Measurements from ENCODE around the gene TRIM50. TPM values are rescaled to one million over a fixed set of nuclear protein-coding genes. Genes with fewer than 3 reads are reported as not detected.
A peak's percentile ranks its signal among the peaks of the same experiment; 100 is the strongest.

The TRIM50 gene
- total RNA-seq, 1 experiment from 2014 or later: not detected

DNA sequence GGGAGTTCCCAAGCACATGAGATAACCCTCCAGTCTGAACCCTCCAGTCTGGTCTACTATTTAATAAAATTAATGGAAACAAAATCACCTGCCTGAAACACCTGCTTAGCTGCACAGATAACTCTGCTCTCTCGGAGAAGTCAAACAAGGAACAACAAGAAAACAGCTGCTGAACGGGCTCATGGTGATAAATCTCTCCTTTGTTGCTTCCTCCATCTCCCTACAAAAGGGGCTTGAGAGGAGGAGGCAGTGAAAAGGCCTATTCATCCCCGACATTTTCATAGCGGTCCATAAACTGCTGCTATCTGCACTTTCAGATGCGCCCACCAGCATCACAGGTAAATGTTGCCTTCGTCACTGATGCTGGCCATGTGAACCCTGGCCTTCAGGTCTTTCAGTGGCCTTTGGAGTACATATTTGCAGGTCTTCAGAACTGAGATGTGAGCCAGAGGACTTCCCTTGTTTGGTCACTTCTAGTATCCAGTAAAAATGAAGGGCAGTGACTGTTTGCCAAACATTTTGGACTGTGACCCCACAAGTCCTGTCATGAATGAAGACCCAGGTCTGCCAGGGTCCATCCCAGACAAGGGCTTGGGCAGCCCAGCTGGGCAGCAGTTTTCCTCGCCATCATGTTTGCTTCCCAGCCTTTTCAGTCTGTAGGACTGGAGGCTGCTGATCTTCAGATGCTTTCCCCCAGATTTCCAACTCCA is 15.9 kb upstream of the TRIM50 start:
- Histone ChIP-seq H3K9me3 (ENCODE audit: control insufficient read depth, insufficient read depth, low read depth, low read length) (no peaks in the 10 kb centered on the region), H3K27me3 (ENCODE audit: control insufficient read depth, insufficient read depth, low read length) (no peaks in the 10 kb centered on the region), H3K4me1 (ENCODE audit: control insufficient read depth, insufficient read depth, low read length) (no peaks in the 10 kb centered on the region), H3K36me3 (ENCODE audit: control insufficient read depth, insufficient read depth, low read length) (no peaks in the 10 kb centered on the region), H3K4me3 (ENCODE audit: low read depth in 2 of 2, low read length in 2 of 2) (no peak overlapping the region), H3K27ac (ENCODE audit: low read length) (no peak overlapping the region)
- BruUV-seq (replicated peaks): no TSS peak
- ChIA-PET CTCF (no interaction called here), POLR2A (interaction anchor here (0.7 kb wide), 1 partner anchor 105 kb away, joined by 5 read pairs; no protein-coding TSS in a partner anchor)
- DNase-seq (ENCODE audit: low read depth, low spot score) (no peak), ATAC-seq (no peak)
- TF ChIP-seq POLR2AphosphoS5 (IDR thresholded peaks at IDR 0.05; ENCODE audit: low read depth, low read length) (no peak), SIN3A (IDR thresholded peaks at IDR 0.05; ENCODE audit: borderline replicate concordance, insufficient read depth, low read depth, low read length) (no peak), TCF7L2 (IDR thresholded peaks at IDR 0.05; ENCODE audit: low read depth, low read length) (no peak)
- TF ChIP-seq, protein P1, sequence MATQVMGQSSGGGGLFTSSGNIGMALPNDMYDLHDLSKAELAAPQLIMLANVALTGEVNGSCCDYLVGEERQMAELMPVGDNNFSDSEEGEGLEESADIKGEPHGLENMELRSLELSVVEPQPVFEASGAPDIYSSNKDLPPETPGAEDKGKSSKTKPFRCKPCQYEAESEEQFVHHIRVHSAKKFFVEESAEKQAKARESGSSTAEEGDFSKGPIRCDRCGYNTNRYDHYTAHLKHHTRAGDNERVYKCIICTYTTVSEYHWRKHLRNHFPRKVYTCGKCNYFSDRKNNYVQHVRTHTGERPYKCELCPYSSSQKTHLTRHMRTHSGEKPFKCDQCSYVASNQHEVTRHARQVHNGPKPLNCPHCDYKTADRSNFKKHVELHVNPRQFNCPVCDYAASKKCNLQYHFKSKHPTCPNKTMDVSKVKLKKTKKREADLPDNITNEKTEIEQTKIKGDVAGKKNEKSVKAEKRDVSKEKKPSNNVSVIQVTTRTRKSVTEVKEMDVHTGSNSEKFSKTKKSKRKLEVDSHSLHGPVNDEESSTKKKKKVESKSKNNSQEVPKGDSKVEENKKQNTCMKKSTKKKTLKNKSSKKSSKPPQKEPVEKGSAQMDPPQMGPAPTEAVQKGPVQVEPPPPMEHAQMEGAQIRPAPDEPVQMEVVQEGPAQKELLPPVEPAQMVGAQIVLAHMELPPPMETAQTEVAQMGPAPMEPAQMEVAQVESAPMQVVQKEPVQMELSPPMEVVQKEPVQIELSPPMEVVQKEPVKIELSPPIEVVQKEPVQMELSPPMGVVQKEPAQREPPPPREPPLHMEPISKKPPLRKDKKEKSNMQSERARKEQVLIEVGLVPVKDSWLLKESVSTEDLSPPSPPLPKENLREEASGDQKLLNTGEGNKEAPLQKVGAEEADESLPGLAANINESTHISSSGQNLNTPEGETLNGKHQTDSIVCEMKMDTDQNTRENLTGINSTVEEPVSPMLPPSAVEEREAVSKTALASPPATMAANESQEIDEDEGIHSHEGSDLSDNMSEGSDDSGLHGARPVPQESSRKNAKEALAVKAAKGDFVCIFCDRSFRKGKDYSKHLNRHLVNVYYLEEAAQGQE (IDR thresholded peaks at IDR 0.05; ENCODE audit: insufficient read depth in 1 of 2, low read depth in 2 of 2, low read length in 1 of 2): no peak
- TF ChIP-seq, protein P2, sequence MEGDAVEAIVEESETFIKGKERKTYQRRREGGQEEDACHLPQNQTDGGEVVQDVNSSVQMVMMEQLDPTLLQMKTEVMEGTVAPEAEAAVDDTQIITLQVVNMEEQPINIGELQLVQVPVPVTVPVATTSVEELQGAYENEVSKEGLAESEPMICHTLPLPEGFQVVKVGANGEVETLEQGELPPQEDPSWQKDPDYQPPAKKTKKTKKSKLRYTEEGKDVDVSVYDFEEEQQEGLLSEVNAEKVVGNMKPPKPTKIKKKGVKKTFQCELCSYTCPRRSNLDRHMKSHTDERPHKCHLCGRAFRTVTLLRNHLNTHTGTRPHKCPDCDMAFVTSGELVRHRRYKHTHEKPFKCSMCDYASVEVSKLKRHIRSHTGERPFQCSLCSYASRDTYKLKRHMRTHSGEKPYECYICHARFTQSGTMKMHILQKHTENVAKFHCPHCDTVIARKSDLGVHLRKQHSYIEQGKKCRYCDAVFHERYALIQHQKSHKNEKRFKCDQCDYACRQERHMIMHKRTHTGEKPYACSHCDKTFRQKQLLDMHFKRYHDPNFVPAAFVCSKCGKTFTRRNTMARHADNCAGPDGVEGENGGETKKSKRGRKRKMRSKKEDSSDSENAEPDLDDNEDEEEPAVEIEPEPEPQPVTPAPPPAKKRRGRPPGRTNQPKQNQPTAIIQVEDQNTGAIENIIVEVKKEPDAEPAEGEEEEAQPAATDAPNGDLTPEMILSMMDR (IDR thresholded peaks at IDR 0.05): no peak
- intact Hi-C loops (cut with micrococcal nuclease; ENCODE audit: unreplicated experiment) (loop anchor here (5.0 kb wide), 1 partner anchor 108 kb away; no protein-coding TSS in a partner anchor), in situ Hi-C loops (cut with HindIII; ENCODE audit: low pct_unique_long_range_greater_than_20kb, low sequenced_read_pairs) (no loop called here)

DNA sequence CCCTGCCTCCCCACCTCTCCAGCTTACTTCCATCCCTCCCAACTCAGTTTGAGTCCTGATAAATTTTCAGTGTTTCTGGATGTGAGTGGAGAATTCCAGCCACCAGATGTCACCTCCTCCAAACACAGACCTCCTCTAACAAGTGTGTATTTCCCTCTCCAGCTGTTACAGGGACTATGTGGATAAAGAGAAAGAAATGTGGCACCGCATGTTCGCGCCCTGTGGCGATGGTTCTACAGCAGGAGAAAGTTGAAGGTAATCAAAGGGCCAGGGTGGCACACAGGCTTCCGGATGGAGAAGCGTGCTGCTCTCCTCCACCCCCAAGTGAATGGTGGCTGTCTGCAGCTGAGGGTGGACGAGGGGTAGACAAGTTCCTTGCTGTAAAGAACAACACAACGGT is 14.8 kb upstream of the TRIM50 start:
- DNase-seq (ENCODE audit: low read depth, low spot score): peak; percentile 28

More for the DNA sequence above, 14.8 kb upstream of the TRIM50 start:
- no peaks in the 10 kb centered on the region for H3K36me3 ChIP-seq (ENCODE audit: control insufficient read depth, insufficient read depth, low read length)
- ChIA-PET POLR2A (no interaction called here), CTCF (interaction anchor here (0.6 to 1.1 kb wide), 4 partner anchors 18 to 104 kb away, joined by 3 to 4 read pairs (median 3); no protein-coding TSS in a partner anchor)
- intact Hi-C loops (cut with micrococcal nuclease; ENCODE audit: unreplicated experiment) (loop anchor here (5.0 kb wide), 1 partner anchor 110 kb away; no protein-coding TSS in a partner anchor), in situ Hi-C loops (cut with HindIII; ENCODE audit: low pct_unique_long_range_greater_than_20kb, low sequenced_read_pairs) (no loop called here)
- TF ChIP-seq, protein P2 (IDR thresholded peaks at IDR 0.05): peak; percentile 75; the same call in 1 of the 2 replicates
- TF ChIP-seq, protein P1 (IDR thresholded peaks at IDR 0.05; ENCODE audit: insufficient read depth in 1 of 2, low read depth in 2 of 2, low read length in 1 of 2): no peak
- no peak for TF ChIP-seq POLR2AphosphoS5 (IDR thresholded peaks at IDR 0.05; ENCODE audit: low read depth, low read length)
- no peak for TF ChIP-seq SIN3A (IDR thresholded peaks at IDR 0.05; ENCODE audit: borderline replicate concordance, insufficient read depth, low read depth, low read length)
- no peak for TF ChIP-seq TCF7L2 (IDR thresholded peaks at IDR 0.05; ENCODE audit: low read depth, low read length)
- peak; percentile 91 for ATAC-seq
- no peak overlapping the region for H3K27ac ChIP-seq (ENCODE audit: low read length)
- H3K9me3 ChIP-seq (ENCODE audit: control insufficient read depth, insufficient read depth, low read depth, low read length): no peaks in the 10 kb centered on the region
- no TSS peak for BruUV-seq (replicated peaks)
- no peaks in the 10 kb centered on the region for H3K4me1 ChIP-seq (ENCODE audit: control insufficient read depth, insufficient read depth, low read length)
- H3K27me3 ChIP-seq (ENCODE audit: control insufficient read depth, insufficient read depth, low read length): no peaks in the 10 kb centered on the region
- H3K4me3 ChIP-seq (ENCODE audit: low read depth in 2 of 2, low read length in 2 of 2): 0 out of 4 replicates have a peak overlapping the region, but pooled peaks of 1 of the 2 experiments have one; percentile 2
